CD1c-positive myeloid dendritic cell (primary cell): Measurements from ENCODE around the gene PASD1.

Experiments
- DNase-seq: peaks from one replicate; pipeline ENCODE4 v3.0.0-alpha.2; 2016; ENCODE audit errors: extremely low spot score

PASD1 gene

DNA sequence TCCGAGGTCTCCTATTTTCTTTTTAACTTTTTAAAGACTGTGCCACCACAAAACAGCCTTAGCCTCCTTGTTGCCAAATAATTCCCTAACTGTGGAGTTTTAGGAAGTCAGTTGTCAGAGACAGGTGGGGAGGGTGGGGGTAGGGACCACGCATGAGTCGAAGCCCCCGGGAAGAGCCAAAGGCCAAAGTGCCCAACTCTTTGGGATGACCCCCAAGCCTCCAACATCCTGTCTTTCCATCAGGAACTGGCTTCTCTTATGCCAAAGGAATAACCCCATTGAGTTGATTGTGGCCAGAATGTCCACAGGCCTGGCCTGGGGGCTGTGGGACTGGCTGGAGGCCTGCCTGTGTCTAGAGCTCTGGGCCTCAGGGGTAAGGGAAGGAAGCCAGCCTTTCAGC, 137.6 kb downstream of the PASD1 start:
- DNase-seq = no peak

DNA sequence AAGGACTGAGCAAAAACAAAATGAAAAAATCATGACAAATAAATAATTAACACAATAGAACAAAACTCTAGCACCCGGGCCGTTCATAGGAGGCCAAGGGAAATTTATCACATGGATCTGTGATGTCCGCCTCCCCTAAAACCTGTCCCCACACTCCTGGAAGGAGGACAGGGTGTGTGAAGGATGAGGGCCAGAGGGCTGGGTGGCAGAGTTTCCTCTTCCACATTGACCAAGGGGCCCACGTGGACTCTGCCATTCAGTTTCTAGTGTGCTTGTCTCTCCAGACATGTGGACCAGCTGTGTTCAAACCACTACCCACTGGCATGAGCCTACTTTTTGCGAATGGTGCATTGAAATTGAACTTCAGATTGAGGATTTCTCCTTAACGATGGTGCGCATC, 138.1 kb downstream of the PASD1 start:
- DNase-seq = no peak

DNA sequence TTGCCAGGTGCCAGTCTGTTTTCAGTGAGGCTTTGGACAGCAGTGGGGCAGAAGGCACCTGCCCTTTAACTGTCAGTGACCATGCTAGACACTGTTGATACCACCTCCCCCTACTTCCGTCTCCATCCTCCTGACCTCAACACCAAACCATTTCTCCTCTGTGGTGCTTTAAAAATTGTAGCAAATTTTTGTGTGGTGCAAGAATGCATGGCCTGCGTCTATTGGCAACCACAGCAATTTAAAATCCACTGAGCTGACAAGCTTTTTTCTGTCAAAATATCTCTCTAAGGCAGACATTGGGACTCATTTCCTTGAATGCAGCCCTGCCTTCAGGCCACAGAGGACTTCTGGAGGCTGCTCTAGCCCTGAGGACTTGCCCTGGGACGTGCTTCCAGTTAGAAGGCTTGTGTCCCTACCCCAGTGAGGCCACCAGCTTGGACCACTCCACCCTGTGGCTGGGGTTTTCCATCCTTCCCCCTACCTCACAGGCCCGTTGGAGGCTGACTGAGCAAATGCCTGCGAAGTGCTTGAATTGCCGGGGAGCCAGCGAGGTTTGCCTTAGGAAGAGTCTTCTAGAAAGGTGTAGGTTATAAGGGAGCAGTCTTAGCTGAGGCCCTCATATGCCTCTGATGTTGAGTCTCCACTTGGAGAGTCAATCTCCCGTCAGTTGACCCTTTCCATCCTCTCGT, 138.7 kb downstream of the PASD1 start:
- DNase-seq = no peak

DNA sequence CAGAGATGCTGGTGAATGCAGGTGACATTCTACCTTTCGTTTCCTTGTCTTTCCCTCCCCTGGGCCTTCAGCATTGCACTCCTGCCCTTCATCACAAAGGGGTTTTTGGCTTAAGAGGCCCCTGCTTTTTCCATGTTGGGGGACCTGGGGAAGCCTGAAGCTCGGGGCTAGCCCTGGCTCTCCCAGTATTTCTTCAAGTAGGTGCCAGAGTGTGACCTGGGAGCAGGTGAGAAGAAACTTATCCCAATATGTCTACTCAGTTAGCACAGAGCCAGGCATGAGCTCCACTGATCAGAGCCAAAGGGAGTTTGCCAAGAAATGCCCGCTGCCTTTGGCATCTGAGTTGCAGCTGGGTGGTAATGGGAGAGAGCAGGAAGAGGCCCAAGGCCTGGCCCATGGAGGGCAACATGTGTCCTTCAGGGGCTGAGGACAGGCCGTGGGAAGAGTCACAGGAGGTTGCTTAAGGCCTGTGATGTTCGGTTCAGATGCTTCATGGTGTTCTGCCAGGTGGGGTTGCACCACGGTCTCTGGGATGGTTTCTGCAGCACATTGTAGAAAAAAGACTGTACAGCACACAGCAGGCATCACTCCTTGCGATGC, 139.4 kb downstream of the PASD1 start:
- DNase-seq = no peak

DNA sequence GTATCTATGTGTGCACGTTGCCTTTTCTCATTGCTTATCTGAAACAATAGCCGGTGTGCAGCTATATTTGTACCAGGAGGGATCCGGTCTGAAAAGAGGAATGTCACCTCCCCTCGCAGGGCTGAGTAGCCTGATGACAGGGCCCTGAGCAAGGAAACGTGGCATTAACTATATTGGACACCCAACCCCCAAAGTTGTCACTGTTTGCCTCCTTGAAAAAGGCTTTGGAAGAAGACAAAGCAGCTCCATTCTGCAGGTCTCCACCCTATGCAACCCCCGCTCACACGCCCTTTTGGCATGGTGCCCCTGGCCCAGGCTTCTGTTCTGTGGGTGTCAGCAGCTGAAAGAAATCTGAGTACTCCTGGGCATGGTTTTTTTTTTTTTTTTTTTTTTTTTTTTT, 140.0 kb downstream of the PASD1 start:
- DNase-seq = no peak

DNA sequence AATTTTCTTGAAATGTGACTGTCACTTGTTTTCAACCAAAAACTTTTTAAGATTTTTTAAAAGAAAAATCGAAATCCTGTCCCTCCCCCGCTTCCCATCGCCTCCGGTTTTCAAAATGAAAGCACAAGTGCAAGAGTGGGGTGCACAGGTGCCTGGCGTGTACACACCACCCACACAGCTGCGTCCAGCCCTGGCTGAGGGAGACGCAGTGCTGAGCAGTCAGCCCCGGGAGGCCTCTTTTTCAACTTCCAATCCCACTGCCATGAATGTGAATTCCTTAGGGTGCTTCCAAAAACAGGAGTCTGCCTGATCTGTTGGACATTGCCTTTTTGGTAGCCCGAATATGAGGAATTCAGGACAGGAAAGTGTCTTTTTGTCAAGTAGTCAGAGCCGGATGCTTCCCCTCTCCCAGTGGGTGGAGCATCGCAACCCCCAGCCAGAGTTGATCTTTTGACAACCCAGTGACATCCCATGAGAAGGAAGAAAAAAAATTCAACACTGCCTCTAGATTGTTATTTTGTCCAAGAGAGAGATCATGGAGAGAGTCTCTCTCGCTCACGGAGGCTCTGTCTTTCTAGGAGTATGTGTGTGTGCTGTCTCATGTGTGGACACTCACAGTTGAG, 140.7 kb downstream of the PASD1 start:
- DNase-seq = no peak

DNA sequence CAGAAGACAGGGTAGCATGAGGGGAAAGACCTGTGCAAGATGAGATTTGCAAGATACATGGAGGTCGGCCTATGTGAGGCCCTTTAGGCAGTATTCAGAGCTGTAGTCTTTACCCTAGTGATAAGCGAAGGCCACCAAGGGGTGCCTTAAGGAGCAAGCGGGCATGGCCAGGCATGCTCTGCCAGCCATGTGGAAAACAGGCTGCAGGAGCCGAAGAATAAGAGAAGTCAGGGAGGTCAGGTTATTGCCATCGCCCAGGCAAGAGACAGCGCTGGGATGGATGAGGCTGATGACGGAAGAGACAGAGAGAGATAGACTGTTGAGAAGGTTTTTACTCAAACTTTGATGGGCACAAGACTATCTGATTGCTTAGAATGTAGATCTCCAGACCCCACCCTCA, 145.3 kb downstream of the PASD1 start:
- no peak for DNase-seq

DNA sequence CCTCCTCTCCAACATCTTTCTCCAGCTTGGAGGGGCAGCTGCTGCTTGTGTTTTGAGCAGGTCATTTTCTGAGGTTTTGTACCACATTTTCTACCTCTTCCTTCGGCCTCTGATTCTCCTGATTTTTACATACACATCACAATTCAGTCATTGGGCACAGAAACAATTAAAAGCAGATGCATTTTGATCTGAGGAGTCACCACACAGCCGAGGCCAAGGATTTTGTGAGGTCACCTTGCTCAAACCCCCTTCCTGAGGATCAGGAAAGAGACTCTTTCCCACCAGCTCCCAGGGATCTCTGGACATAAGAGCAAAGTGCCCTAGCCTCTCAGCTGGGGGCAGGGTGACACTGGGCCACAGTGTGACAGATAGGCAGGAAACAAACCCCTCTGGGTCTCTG, 147.0 kb downstream of the PASD1 start:
- no peak for DNase-seq

DNA sequence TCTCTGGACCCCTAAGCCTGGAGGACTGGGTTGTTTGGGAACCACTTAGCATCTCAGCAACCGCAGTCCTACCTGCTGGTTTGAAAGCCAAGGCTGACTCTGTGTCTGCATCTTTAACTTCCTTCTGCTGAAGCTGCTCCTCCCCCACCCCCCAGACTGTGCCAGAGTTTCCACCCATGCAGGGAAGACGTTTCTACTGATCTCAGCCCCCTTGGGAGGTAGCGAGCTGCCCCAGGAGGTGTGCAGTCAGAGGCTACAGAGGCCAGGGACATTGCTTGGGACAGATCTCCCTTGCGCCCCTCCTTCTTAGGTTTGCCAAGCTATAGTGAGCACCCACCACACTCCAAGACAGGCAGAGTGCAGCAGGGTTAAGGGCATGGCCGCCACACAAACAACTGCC, 147.7 kb downstream of the PASD1 start:
- no peak for DNase-seq

DNA sequence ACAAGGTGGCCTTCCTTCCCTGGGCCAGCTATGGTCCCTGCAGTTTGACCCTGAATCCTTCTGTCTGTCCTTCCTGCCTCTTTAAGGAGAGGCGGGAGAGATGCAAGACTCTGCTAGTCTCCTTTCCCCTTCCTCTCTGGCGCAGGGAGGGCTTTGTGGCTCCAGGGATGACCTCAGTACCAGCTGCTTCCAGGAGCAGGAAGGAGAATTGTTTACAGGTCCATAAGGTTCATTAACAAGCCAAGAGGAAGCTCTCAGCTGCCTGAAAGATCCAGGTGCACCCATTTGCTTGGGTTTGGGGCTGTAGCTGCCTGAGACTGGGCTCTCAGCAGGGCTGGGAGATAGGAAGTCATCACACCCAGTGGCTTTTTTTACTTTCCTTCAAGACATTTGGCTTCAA, 148.3 kb downstream of the PASD1 start:
- DNase-seq = no peak

DNA sequence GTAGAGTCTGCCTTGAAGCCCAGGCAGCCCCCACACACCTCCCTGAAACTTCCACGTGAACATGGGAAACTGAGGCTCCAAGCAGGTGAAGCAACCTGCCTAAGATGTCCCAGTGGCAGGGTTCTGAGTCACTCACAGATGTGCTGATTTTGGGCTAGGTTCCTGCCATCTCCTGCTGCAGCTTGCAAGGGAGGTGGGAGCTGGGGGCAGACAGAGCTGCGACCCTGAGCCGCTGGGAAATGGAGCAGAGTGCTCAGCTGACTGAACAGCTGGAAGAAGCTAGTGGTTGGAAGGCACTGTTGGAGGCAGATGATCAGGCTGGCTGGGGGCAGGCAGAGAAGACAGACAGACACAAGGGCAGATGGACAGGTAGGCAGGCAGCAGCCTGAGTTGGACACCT, 148.8 kb downstream of the PASD1 start:
- no peak for DNase-seq

DNA sequence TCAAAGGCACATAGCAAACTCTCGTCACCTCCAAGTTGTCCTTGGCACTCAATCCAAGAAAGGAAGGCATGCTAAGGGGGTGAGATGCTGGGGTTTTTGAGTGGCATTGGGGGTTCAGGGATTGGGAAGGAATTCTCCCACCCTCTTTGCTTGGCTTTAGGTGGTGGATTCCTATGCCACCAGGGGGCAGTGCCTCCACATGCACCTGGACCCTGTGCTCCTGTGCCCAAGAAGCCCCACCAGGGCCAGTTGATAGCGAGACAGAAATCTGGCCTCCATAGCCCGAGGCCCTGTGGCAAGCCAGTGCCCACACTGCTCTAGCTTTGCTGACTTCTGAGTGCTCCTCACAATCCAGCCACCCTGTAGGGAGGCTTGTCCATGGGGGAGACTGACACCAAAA, 150.4 kb downstream of the PASD1 start:
- peak; percentile 1 for DNase-seq

DNA sequence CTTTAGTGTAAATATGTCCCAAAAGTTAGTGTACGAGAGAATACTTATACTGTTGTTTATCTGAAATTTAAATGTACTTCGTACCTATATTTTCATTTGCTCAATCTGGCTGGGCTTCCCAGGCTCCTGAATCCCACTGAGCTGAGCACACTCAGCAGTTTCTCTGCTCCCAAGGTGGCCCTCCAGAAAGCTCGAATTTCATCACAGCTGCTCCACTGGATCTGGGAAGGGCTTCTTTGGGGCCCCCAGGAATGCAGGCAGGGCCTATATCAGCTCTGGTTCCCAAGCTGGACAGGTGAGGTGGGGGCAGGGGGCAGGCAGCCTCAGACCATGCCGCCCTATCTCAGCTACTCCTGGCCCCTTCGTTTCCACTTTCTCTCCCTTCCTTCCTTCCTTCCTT, 150.9 kb downstream of the PASD1 start:
- DNase-seq = no peak

DNA sequence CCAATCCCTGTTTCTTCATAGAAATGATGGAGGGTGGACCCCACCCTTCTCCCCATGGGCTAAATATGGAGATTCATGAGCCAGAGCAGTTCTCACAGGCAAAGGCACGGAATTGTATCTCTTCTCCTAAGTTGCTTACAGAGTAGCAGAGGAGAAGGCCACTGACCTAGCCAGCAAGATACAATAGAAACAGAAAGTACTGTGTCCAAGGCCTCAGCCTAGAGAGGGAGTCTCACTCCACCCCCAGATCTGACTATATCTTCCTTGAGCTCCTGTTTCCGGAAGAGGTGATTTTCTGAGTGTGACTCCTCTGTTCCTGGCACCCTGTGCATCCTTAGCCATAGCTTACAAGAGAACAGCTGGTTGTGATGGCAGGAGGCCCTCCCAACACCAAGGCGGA, 152.3 kb downstream of the PASD1 start, which contains the start of gene FATE1:
Gene FATE1, plus strand, starts transcription at position 284 of the 400 bp plus-strand sequence. Its CDS starts 85 bp downstream, at position 369.
- no peak for DNase-seq

DNA sequence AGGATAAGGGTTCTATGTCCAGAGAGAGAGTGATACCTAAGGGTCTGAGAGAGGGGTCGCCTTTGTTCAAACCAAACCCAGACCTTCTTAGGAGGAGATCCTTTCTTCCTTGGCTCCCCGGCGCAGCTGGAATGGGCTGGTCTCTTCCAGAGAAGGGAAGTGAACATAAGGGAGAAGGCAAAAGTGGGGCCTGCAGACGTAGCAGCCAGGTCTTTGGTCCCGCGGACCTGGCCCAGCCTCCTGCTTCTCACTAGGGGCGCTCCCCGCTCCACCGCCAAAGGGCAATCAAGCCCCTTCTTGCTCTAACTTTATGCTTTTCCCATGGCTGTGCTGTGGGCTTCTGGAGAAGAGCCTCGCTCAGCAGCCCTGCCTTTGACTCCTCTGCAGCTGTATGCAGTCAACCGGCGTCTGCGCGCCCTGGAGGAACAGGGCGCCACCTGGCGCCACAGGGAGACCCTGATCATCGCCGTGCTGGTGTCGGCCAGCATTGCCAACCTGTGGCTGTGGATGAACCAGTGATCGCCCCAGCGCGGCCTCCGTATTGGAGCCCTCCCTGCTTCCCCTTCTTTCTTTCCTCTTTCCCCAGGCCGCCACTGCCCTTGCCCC, 158.9 kb downstream of the PASD1 start:
- no peak for DNase-seq

DNA sequence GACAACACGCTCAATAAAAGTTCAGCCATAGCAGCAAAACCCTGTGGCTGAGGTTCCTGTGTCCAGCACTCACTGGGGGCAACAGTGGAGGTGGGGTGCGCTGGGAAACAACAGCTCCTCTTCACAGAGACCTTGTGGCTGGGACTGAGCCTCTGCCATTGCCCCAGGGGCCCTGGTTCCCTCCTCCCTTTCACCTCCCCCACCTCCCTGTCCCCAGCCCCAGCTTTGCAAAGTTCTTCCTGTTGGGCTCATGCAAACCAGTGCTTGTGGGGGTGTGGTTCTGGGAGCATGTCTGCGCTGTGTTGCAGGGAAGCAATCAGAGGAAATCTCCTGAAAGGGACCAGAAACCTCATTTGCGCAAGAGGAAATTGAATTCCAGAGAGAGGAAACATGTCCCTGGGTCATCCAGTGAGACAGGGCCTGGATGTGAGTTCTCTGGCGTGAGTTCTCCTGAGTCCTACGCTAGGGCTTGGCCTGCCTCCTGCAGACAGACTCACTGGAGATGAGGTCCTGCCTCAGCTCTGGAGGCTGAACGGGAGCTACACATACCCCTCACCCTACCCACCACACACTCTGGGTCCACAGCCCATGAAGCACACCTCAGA, 159.8 kb downstream of the PASD1 start:
- DNase-seq = no peak

DNA sequence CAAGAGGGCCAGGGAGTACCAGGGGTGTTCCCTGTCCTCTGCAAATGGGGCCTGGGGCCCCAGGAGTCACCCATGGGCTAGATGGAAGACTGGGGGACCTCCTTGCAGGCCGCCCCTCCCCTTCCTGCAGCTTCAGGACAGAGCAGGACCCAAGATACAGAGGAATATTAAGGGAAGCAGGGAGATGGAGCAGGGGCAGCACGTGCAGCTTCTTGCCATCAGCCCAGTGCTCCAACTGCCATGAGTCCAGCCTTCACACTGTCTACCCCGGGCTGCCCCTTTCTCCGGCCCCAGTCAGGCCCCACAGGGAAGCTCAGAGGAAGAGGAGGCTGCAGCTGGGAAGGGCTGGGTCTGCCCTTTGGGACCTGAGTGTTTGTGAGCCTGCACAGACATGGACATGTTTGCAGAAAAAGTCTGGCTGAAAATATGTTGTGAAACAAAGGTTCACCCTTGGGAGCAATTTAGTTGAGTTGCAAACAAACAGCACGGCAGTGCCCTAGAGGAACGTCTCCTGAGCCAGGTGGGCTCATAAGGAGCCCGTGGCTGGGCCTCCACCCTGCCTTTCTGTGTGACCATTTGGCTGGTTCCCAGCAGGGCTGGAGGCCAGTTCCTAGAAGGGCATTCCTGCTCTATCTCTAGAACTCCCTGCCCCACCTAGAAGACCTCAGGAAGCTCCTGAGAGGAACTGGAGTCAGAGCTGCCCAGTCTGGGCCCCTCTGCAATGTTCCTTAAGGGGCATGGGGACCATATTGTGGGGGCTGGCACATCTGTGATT, 161.3 kb downstream of the PASD1 start:
- no peak for DNase-seq

DNA sequence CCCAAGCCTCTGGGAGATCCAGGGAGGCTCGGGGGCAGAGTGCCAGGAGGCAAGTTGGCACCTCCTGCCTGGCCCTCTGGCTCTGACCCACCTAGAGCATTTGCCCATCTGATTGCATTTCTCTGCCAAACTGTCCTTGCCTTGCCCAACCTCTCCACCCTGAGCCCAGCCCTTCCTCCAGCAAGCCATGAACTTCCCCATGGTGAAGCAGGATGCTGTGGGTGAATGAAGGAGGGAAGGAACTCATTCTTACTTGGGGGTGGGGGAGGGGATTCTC, 161.8 kb downstream of the PASD1 start:
- no peak for DNase-seq
